GM12801 (cell line): ENCODE measurements around the gene C1QTNF2.

Experiments
- TF ChIP-seq, protein P1 (sequence below): IDR thresholded peaks from one replicate; pipeline ENCODE4 v1.5.1; 2011; ENCODE audit warnings: control low read depth; ENCODE audit not compliant: insufficient read length; ENCODE audit errors: extremely low read depth

C1QTNF2 gene

DNA sequence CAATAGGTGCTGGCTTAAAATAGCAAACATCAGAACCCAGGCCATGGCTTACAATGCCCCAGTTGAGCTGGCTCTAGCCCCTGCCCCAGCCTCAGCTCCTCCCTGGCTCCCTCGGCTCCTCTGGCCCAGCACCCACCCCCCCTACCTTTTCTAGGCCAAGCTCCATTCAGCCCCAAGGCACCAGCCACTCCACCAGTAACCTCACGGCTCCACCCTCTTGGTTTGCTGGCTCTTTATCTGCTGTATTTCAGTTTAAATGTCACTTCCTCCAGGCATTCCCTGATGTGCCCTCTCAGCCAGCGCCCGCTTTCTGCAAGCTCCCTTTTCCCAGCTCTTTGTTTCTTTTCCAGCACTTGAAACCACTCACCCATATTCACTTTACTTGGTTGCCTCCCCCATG, 10.6 kb downstream of the C1QTNF2 start:
- TF ChIP-seq, protein P1, sequence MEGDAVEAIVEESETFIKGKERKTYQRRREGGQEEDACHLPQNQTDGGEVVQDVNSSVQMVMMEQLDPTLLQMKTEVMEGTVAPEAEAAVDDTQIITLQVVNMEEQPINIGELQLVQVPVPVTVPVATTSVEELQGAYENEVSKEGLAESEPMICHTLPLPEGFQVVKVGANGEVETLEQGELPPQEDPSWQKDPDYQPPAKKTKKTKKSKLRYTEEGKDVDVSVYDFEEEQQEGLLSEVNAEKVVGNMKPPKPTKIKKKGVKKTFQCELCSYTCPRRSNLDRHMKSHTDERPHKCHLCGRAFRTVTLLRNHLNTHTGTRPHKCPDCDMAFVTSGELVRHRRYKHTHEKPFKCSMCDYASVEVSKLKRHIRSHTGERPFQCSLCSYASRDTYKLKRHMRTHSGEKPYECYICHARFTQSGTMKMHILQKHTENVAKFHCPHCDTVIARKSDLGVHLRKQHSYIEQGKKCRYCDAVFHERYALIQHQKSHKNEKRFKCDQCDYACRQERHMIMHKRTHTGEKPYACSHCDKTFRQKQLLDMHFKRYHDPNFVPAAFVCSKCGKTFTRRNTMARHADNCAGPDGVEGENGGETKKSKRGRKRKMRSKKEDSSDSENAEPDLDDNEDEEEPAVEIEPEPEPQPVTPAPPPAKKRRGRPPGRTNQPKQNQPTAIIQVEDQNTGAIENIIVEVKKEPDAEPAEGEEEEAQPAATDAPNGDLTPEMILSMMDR, result no peak

DNA sequence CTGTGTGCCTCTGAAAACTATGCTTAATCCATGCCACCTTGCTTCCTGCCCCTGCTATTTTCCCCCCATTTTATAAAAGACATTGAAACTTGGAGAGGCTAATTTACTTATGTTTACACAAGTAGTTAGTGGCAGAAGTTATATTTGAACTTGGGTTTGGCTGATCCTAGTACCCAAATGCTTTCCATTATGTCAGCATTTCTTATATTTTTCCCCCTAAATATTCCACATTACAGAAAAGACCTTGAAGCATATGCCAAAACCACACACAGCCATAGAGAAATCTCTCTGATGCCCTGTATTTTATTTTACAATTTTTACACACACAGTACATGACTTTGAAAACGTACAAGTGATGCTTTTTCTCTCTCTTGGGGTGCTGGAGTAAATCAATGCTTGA, 11.2 kb downstream of the C1QTNF2 start:
- TF ChIP-seq, protein P1, result no peak

DNA sequence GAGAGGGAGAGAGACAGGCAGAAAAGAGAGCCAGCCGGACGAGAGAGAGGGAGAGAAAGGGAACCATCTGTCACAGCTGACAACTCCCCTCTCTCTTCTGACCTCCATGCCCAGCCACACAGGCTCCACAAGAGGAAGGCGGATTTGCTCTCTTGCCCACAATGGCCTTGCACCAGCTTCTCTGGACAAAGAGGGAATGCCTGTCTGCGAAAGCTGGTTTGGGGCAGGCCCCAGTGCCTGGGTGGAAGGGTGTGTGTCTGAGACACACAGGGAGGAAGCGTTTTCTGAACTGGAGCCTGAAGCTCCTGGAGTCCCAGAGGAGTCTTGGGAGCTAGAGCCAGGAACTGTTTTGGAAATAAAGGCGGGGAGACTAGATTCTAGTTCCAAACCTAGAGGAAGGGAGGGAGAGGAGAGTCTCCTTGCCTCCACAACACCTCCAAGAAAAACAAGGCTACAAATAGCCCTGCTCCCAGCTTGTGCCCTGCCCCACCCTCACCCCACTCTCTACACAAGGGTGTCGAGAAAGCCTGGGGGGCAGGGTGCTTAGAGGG, 12.5 kb downstream of the C1QTNF2 start:
- TF ChIP-seq, protein P1, result no peak

DNA sequence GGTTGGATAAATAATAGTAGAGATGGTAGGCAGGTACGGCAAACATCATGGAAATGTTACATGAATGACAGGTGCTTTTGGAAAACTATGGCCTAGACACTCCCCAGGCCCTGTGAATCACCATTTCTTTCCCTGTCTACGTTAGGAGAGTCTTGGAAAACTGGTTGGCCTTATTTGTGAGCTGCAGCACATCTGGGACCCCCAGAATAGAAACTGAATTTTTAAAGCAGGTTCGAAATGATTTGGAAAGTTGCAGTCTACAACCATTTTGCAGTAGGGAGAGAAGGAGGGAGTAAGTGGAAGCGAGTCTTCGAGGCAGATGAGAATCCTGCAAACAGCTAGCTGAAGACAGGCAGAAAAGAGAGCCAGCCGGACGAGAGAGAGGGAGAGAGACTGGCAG, 13.0 kb downstream of the C1QTNF2 start:
- TF ChIP-seq, protein P1, result no peak

DNA sequence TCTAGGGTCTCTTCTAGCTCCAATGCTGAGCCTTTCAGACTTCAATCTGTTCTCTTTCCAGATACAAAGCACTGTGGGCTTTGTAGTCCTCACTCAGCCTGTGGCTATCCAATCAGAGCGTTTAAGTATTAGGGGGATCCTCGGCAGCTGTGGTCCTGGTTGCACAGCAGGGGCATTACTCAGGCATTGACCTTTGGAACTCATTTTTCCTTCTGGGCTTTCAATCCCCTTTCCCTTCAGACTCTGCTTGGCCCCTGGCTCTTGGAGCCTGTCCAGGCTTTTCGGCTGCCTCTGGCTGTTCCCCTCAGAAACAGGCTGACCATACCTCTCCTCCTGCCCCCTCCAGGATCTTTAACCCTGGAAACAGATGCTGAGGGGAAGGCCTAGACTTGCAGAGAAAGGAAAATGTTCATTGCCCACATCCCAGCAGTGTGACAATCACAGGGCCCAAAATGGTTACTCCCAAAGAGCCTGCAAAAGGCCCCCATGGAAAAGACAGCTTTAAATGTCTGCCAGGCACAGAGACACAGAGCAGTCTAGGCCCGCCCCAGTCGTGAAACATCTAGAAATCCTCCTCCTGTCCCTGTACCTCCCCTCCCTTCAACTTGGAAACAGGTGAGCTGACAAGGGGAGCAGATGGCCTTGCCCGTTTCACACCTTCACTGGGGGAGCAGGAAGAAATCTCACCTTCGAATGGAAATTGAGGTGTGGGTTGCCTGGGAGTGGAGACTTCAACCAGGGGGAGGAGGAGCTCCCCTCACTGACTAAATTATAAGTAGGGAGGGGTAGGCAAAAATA, 13.7 kb downstream of the C1QTNF2 start:
- TF ChIP-seq, protein P1, result no peak

DNA sequence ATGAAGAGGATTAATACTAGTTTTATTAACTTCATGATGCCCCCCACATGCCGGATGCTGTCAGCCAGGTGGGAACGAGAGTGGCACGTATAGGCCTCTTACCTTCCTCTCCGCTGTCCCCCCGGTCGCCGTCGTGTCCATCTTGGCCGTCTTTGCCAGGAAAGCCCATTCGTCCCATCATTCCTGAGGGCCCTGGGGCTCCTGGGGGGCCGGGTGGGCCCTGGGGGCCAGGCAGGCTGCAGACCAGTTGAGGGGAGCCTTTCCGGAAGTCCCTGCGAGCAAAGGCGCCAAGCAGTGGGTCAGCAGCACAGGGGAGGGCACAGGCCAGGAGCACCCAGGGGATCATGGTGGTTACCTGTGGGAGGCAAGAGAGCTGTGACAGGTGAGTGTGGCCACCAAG, 15.8 kb downstream of the C1QTNF2 start:
- TF ChIP-seq, protein P1, result no peak

DNA sequence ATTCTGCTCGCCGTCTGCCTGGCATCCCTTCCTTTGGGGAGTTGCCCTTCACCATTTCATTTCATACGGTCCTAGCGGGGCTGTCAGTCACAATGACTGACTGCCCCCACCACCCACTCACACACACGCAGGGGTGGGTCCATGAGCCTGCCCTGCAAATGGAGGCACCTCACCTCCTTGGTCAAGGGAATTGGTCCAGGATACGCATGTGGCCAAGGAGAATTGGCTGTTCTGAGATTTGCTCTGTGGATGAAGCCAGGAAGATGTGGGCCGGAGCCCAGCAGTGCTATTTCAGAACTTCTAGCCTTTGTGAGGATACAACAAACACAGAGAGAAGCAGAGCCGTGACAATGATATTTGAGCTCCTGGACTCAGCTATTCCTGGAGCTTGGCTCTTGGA, 17.0 kb downstream of the C1QTNF2 start:
- TF ChIP-seq, protein P1, result no peak
